SH-SY5Y (cell line): ENCODE results near the gene TNNI2.

Experiments
- GATA2 ChIP-seq: IDR thresholded peaks from 2 replicates; pipeline ENCODE4 v1.6.1; 2011; ENCODE audit warnings: mild to moderate bottlenecking, low read depth, low read length
- GATA3 ChIP-seq: IDR thresholded peaks from 2 replicates; pipeline ENCODE4 v1.6.1; 2011; ENCODE audit warnings: low read depth, mild to moderate bottlenecking, low read length, moderate library complexity

Gene TNNI2

DNA sequence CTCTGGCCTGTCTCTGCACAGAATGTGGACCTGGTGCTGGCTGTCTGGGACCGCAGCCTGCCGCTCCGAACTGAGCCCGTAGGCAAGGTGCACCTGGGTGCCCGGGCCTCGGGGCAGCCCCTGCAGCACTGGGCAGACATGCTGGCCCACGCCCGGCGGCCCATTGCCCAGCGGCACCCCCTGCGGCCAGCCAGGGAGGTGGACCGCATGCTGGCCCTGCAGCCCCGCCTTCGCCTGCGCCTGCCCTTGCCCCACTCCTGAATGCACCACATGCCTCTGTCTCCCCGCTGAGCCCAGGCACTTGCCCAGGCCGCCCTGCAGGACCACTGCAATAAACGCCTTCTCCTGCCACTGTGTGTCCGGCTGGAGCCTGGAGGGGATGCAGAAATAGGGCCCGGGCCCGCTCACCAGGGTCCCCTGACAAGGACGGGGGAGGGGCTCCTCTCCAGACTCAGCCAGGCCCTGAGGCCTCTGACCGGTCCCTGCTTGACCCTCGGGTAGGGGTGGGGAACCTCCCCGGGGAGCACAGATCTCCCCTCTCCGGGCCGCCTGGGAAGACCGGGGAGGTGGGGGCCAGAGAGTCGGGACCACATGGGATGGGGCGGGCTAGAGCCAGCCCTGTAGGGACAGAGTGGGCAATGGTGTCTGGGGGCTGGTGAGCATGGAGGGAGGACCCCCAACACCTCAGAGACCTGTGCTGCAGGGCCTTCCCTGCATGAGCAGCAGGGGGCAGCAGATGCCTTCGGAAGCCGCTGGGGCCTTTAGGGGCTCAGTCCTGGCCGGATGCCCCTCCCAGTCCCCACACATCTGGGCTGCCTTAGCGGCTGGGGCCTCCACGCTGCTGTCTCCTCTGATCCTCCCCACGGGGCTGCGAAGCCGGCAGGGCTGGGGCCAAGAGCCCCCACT lies 1.4 kb upstream of the TNNI2 start:
- TF ChIP-seq GATA2 (no peak), GATA3 (no peak)

DNA sequence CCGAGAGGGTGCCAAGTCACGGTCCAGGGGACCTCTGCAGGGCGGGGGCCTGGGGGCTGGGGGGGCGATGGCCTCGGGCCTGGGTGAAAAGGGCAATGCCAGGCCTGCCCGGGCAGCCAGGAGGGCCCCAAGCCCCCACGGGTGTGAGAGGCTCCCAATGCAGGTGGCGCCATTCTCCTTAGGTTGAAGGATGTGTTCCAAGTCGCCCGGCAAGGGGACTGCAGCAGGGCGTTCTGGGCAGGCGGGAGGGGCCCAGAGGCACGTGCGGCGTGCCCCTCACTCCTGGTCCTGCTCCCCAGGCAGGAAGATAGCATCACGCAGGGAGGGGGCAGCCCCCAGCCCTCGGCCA lies 730 bp upstream of the TNNI2 start:
- TF ChIP-seq GATA2 = peak; percentile 29; the same call in 1 of the 2 replicates
- TF ChIP-seq GATA3 = no peak

DNA sequence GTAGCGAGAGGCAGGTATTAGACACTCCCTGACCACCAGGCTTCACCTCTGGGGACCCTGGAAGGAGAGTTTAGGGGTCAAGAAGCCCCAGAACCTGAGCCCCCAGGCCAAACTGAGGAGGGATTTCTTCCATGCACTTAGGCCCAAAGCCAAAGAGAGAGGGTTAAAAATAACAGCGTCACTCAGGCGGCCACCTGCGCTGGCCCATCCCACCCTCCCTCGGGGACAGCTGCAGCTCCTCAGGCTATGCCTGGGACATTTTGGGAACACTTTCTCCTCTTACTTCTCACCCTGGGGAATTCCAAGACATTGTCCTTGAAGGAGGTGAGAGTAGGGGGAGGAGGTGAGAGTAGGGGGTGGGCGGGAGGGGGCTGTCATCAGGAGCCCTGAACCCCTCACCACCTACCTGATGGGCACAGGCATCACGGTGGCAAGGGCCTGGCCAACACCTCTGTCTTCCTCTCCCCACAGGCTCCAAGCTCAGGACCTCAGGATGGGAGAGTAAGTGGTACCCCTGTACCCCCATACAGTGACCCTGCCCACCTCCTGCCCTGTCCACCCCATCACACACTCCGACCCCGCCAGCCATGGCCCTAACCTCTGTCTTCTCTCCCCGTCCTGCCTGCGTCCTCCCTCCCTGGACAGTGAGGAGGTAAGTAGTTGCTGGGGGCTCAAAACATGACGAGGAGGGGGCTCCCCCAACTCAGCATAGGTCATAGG lies 583 bp downstream of the TNNI2 start:
- TF ChIP-seq GATA3 (no peak), GATA2 (no peak)

DNA sequence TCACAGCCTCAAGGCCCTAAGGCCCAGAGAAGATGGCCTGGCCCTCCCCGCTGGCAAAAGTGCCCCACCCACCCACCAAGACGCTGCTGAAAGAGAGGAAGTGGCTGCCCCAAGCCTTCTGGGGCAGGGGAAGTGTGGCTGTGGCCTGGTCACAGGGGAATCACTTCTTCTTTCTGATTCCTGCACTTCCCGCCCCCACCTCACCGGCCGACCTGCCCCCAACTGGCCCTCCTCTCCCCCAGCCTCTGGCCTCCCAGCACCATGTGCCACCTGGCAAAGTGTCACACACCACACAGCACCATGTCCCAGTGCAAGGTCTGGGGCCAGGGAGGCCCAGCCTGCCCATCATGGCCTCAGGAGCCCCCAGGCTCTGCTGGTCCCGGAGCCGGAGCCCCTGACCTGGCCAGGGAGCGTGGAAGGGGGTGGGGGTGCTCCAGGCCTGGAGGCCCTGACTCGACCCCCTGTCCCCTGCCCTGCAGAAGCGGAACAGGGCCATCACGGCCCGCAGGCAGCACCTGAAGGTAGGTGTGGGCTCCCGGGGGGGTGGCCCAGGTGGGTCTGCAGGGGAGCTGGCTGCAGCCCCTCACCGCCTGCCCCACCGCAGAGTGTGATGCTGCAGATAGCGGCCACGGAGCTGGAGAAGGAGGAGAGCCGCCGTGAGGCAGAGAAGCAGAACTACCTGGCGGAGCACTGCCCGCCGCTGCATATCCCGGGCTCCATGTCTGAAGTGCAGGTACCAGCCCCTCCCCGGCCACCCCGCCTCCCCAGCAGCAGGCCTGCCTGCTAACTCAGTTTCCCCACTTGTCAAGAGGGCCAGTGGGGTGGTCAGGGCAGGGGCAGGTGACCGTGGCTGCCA lies 1.4 kb downstream of the TNNI2 start:
- TF ChIP-seq GATA3 = no peak
- TF ChIP-seq GATA2 = no peak

DNA sequence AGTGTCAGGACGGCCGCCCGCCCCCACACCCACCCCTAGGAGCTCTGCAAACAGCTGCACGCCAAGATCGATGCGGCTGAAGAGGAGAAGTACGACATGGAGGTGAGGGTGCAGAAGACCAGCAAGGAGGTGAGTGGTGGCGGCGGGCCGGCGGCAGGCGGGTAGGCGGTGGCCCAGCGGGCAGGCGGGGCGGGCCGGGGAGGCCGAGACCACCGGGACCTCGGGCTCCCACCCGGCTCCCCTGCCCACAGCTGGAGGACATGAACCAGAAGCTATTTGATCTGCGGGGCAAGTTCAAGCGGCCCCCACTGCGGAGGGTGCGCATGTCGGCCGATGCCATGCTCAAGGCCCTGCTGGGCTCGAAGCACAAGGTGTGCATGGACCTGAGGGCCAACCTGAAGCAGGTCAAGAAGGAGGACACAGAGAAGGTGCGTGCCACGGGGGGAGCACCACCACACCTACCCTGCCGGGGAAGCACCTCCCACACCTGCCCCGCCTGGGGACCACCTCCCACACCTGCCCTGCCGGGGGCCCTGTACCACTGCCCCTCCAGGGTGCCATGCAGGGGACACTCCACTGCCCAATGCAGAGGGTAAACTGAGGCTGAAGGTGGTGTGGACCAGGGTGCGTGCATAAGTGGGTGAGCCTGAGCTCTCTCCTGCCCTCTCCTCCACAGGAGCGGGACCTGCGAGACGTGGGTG lies 2.1 kb downstream of the TNNI2 start:
- TF ChIP-seq GATA2 (no peak), GATA3 (no peak)

DNA sequence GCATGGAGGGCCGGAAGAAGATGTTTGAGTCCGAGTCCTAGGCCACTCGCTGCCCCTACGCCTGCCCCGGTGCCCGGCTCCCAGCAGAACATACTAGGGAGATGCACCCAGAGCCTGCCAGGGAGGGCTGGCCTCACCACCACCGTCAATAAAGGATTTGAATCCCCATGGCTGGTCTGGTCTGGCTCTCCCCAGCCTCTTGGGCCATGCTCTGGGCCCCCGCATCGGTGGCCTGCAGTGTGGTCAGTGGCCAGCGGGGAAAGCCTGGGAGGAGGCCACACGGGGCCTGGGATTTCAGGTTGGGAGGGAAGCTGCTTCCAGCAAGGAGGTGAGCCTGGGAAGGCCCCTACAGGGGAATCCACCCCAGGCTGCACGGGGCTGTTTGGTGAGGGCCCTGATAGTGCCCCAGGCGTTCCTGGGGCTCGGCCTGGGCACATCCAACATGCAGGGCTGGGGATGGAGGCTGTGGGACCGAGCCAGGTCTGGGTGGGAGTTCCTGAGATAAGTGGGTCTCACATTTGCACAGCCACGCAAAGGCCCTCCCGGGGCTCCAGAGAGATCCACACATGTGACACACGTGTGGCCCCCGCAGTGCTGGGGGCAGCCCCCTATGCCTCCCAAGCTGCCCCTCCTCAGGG lies 2.8 kb downstream of the TNNI2 start:
- TF ChIP-seq GATA3 (no peak), GATA2 (no peak)

DNA sequence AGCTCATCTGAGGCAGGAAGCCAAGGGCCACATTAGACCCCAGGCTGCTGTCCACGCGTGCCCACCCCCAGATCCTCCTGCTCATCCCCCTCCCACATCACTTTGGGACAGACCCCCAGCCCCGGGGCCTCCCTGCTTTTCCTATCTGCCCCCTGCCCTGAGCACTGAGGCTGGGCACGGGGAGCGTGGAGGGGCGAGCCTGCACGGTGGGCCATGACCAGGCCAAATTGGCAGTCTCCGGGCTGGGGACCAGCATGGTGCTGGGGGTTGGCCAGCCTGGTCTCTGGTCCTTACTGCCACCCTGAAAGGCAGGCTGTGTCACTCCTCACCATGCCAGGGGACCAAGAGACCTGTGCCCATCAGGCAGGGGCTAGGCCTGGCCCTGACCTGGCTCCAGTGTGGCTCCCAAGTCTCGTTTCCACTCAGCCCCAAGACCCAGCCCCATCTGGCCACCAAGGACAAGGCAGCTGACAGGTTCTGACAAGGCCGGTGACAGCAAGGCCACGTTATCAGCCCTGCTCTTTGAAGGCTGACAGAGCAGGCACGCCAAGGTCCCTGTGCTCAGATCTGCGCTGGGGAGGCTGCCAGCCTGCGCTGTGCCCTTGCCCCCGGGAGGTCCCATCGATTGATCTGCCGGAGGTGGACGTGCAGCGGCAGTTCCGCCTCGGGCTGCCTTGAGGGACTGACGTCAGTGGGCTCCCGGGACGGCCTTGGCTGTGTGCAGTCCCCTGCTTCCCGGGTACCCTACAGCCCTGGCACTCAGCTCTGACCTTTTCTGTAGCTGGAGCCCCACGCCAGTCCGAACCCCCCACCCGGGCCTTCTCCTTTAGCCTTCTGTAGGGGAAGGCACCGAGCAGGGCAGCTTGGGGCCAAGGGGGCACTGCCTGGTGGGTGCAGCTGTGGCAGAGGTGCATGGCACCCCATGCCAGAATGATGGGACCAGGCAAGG lies 3.6 kb downstream of the TNNI2 start:
- TF ChIP-seq GATA2 (no peak), GATA3 (no peak)

DNA sequence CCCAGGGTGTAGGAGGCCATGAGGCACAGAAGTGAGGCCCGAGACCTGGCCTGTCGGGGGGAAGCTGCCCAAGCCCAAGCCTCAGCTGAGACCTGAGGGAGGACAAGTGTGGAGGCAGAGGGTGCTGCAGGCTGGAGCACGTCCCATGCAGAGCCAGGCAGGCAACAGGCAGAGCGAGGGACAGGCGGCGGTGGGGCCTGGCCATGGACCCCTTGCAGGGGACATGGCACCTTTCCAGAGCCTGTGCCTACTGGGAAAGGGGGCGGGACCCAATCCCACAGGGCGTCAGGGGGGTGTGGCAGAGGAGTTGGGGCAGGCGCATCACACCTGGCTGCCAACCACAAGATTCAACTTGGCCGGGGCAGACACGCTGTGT lies 4.3 kb downstream of the TNNI2 start:
- no peak for TF ChIP-seq GATA3
- no peak for TF ChIP-seq GATA2

DNA sequence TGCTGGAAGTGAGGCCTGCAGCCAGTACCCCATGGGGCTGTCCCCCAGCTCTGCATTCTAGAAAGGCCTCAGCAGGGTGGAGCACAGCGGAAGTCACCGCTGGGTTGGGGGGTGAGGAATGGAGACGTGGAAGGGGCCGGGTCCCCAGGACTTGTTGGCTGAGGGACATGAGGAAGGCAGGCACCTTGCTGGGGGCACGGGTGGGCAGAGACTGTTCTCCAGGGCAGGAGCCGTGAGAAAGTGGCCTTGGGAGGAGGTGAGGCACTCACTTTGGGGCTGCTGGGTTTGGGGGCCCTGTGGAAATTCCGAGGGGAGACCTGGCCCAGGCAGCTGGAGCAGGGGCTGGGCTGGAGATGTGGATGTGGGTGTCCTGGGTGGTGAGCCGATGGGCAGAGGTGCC lies 5.0 kb downstream of the TNNI2 start:
- TF ChIP-seq GATA2 = no peak
- no peak for TF ChIP-seq GATA3

DNA sequence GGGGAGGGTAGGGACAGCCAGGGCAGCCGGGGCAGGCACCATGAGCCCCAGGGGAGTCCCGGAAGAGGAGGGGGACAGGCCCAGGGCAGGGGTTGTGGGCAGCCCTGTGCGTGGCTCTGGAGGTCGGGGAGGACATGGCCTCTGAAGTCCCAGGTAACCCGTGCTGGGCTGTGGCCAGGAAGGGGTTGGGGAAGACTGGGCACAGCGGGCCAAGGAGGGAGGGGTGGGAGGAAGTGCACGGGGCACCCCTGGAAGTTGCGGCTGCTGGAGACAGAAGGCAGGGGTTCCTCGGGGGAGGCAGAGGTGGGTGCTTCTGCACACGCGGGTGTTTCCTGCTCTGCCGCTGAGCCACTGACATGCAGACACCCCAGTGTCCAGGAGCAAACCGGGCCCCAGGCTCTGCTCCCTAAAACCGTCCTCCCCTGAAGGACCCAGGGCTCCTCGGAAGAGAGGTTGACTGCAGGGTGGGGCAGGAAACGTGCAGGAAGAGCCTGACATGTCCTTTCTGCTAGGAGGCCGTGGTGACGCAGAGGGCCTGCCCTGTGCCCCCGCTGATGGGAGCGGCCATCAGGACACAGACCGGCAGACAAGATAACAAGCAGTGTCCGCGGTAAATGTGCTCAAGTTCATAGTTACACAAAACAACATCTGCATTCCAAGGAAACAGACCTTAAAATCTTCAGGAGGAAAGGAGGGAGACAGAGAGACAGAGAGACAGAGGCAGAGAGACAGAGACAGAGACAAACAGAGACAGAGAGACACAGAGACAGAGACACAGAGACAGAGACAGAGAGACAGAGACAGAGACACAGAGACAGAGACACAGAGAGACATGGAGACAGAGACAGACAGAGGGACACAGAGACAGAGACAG lies 5.7 kb downstream of the TNNI2 start:
- TF ChIP-seq GATA2 (no peak), GATA3 (no peak)

DNA sequence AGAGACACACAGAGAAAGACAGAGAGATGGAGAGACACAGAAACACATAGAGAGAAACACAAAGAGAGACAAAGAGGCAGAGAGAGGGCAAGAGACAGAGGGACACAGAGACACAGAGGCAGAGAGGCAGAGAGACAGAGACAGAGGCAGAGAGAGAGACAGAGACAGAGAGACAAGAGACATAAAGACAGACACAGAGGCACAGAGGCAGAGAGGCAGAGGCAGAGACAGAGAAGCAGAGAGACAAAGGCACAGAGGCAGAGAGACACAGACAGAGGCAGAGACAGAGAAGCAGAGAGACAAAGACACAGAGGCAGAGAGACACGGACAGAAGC lies 6.3 kb downstream of the TNNI2 start:
- TF ChIP-seq GATA3 (no peak), GATA2 (no peak)
